DOHH2 (cell line): ENCODE measurements around the gene SORL1-AS1.

Source experiments
- H3F3A ChIP-seq: fragments of 200-600 bp; sonication (generic), shearing (Covaris generic); 2 replicates; pipeline ENCODE4 v1.6.0; 2016; ENCODE audit warnings: antibody characterized with exemption, mild to moderate bottlenecking; ENCODE audit not compliant: control insufficient read depth, insufficient read depth
- H3K27ac ChIP-seq: fragments of 200-600 bp; sonication (generic); 2 replicates; pipeline ENCODE4 v1.5.1; 2014; ENCODE audit warnings: low read depth, mild to moderate bottlenecking, low read length, moderate library complexity
- H3K27me3 ChIP-seq: fragments of 200-600 bp; sonication (generic); 2 replicates; pipeline ENCODE4 v1.6.1; 2014; ENCODE audit warnings: mild to moderate bottlenecking, low read length, mixed read lengths; ENCODE audit not compliant: control insufficient read depth
- H3K36me3 ChIP-seq: fragments of 200-600 bp; sonication (generic); 2 replicates; pipeline ENCODE4 v1.6.1; 2014; ENCODE audit warnings: mild to moderate bottlenecking, low read length, moderate library complexity, mixed read lengths; ENCODE audit not compliant: control insufficient read depth
- H3K4me1 ChIP-seq: fragments of 200-600 bp; sonication (generic); 2 replicates; pipeline ENCODE4 v1.6.1; 2014; ENCODE audit warnings: mild to moderate bottlenecking, low read length, mixed read lengths; ENCODE audit not compliant: control insufficient read depth
- H3K4me2 ChIP-seq: fragments of 200-600 bp; sonication (generic); 2 replicates; pipeline ENCODE4 v1.6.0; 2014; ENCODE audit warnings: mild to moderate bottlenecking, low read length, moderate library complexity
- H3K4me3 ChIP-seq: fragments of 200-600 bp; sonication (generic); 2 replicates; pipeline ENCODE4 v1.5.1; 2014; ENCODE audit warnings: mild to moderate bottlenecking, low read length, mixed read lengths
- H3K79me2 ChIP-seq: fragments of 200-600 bp; sonication (generic); 2 replicates; pipeline ENCODE4 v1.6.1; 2014; ENCODE audit warnings: mild to moderate bottlenecking, low read length, mixed read lengths; ENCODE audit not compliant: control insufficient read depth
- H3K9me2 ChIP-seq: fragments of 200-600 bp; sonication (generic); replicated peaks from 2 replicates; pipeline ENCODE4 v1.6.1; 2014; ENCODE audit warnings: mild to moderate bottlenecking, low read length, mixed read lengths; ENCODE audit not compliant: control insufficient read depth
- H3K9me3 ChIP-seq: fragments of 200-600 bp; sonication (generic); 2 replicates; pipeline ENCODE4 v1.6.1; 2014; ENCODE audit warnings: antibody characterized with exemption, low read length, mixed read lengths; ENCODE audit not compliant: control insufficient read depth, insufficient read depth
- H4K20me1 ChIP-seq: fragments of 200-600 bp; sonication (generic); 2 replicates; pipeline ENCODE4 v1.6.0; 2014; ENCODE audit warnings: low read depth, mild to moderate bottlenecking, antibody characterized with exemption, low read length, moderate library complexity; ENCODE audit not compliant: control insufficient read depth, insufficient read depth
- EZH2phosphoT487 ChIP-seq: fragments of 200-600 bp; sonication (generic); IDR thresholded peaks from 2 replicates; pipeline ENCODE4 v1.6.1; 2017; ENCODE audit warnings: borderline replicate concordance, mild to moderate bottlenecking, antibody characterized with exemption, low read length, moderate library complexity, mixed read lengths
- TF ChIP-seq, protein P1 (sequence below): fragments of 200-600 bp; sonication (generic); IDR thresholded peaks from one replicate; pipeline ENCODE4 v1.5.1; 2014; ENCODE audit warnings: antibody characterized with exemption, mild to moderate bottlenecking, low read depth, low read length; ENCODE audit not compliant: poor library complexity, severe bottlenecking

The SORL1-AS1 gene

DNA sequence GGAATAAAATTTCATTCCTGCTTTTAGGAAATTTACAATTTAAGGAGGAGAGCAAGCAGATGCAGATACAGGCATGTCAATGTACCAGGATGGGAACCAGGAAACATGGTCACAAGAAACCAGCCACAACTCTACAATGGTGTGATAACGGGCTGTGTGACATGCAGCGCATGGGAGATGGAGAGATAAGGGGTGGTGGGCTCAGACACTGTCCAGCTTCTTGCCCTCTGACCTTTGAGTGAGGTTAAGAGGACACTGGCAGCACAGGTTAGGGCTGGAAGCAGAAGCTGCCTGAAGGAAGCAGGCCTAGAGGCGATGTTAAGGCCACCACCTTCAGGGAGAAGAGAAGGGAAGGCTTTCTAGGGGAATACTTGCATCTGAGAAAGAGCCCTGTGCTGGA is 2.3 kb upstream of the SORL1-AS1 start:
- TF ChIP-seq, protein P1, sequence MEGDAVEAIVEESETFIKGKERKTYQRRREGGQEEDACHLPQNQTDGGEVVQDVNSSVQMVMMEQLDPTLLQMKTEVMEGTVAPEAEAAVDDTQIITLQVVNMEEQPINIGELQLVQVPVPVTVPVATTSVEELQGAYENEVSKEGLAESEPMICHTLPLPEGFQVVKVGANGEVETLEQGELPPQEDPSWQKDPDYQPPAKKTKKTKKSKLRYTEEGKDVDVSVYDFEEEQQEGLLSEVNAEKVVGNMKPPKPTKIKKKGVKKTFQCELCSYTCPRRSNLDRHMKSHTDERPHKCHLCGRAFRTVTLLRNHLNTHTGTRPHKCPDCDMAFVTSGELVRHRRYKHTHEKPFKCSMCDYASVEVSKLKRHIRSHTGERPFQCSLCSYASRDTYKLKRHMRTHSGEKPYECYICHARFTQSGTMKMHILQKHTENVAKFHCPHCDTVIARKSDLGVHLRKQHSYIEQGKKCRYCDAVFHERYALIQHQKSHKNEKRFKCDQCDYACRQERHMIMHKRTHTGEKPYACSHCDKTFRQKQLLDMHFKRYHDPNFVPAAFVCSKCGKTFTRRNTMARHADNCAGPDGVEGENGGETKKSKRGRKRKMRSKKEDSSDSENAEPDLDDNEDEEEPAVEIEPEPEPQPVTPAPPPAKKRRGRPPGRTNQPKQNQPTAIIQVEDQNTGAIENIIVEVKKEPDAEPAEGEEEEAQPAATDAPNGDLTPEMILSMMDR = no peak
- no peak for TF ChIP-seq EZH2phosphoT487
- H3K9me2 ChIP-seq = no peaks in the 10 kb centered on the region
- H3K36me3 ChIP-seq = peaks cover 80% of the 10 kb centered on the region
- H3K27ac ChIP-seq = peak overlapping the region; percentile 97
- peaks cover 2% of the 10 kb centered on the region for H3F3A ChIP-seq
- peaks cover 98% of the 10 kb centered on the region for H3K79me2 ChIP-seq
- H4K20me1 ChIP-seq = no peaks in the 10 kb centered on the region
- peak overlapping the region; percentile 89 for H3K4me2 ChIP-seq
- H3K9me3 ChIP-seq = no peaks in the 10 kb centered on the region
- peaks cover 84% of the 10 kb centered on the region for H3K4me1 ChIP-seq
- H3K4me3 ChIP-seq = peak overlapping the region; percentile 95
- H3K27me3 ChIP-seq = no peaks in the 10 kb centered on the region

DNA sequence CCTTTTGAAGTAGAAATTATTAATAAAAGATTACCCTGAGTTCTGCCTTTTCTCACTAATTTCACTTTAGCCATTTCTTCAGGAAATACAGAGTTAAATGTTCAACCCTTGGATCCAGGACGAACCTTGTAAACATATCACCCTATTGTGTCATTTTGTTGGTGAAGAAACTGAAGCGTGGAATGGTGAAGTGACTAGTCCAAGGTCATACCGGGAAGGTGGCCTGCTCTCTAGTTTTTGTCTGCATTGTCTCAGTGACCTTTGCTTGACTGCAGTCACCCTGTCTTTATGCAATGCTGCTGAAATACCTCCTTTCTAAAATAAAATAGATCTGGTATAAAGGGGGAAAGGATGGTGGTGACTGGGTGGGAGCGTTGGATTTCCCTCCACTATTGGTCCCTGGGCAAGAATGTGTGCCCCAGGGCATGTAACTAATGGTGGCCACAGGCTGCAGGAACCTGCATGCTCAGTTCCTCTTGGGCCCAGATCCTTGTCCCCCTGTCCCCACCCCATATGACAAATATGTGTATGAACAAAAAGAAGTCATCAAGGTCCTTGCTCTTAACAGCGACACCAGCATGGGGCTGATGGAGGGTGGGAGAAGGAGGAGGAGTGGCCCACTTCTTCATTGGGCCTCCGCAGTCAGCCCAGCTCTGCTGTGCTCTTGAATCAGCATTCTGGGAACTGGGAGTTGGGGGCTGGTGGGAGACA is 977 bp upstream of the SORL1-AS1 start:
- no peaks in the 10 kb centered on the region for H3K9me2 ChIP-seq
- peak overlapping the region; percentile 95 for H3K4me3 ChIP-seq
- peaks cover 80% of the 10 kb centered on the region for H3K36me3 ChIP-seq
- peak overlapping the region; percentile 89 for H3K4me2 ChIP-seq
- H3K27me3 ChIP-seq = no peaks in the 10 kb centered on the region
- peaks cover 84% of the 10 kb centered on the region for H3K4me1 ChIP-seq
- H3K9me3 ChIP-seq = no peaks in the 10 kb centered on the region
- peaks cover 87% of the 10 kb centered on the region for H3K79me2 ChIP-seq
- no peaks in the 10 kb centered on the region for H4K20me1 ChIP-seq
- H3K27ac ChIP-seq = peak overlapping the region; percentile 97
- TF ChIP-seq EZH2phosphoT487 = no peak
- TF ChIP-seq, protein P1 = no peak
- peaks cover 15% of the 10 kb centered on the region for H3F3A ChIP-seq

DNA sequence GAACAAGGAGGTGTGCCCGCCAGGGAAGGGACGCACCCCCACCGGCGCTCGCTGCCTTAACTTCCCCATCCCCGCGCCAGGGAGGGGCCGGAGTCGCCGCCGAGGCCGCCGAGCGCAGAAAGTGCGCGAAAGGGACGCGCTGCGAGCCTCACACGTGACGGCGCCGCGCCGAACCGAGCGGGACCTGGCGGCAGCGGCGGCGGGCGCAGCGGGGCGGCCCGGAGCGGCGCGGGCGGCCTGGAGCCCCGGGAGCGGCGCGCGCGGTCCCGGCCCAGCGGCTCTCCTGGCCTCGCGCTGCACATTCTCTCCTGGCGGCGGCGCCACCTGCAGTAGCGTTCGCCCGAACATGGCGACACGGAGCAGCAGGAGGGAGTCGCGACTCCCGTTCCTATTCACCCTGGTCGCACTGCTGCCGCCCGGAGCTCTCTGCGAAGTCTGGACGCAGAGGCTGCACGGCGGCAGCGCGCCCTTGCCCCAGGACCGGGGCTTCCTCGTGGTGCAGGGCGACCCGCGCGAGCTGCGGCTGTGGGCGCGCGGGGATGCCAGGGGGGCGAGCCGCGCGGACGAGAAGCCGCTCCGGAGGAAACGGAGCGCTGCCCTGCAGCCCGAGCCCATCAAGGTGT is 670 bp downstream of the SORL1-AS1 start, which contains the start of gene SORL1:
Gene SORL1, plus strand, starts transcription at position 329 of the 623 bp plus-strand sequence. Its CDS starts 18 bp downstream, at position 347.
- Histone ChIP-seq H3K4me1 (peaks cover 84% of the 10 kb centered on the region), H3K36me3 (peaks cover 77% of the 10 kb centered on the region), H3F3A (peaks cover 32% of the 10 kb centered on the region), H3K27ac (peak within 1 kb of the TSS; percentile 97), H3K79me2 (peaks cover 71% of the 10 kb centered on the region), H3K4me3 (peak within 1 kb of the TSS; percentile 95), H3K9me2 (no peaks in the 10 kb centered on the region), H3K9me3 (no peaks in the 10 kb centered on the region), H4K20me1 (no peaks in the 10 kb centered on the region), H3K27me3 (no peaks in the 10 kb centered on the region), H3K4me2 (peak within 1 kb of the TSS; percentile 89)
- no peak for TF ChIP-seq EZH2phosphoT487
- TF ChIP-seq, protein P1 = peak; percentile 50
